ENCODE measurements around the gene CECR2. TPM values are rescaled to one million over a fixed set of nuclear protein-coding genes. Genes with fewer than 3 reads are reported as not detected.

The CECR2 gene
- total RNA-seq, 1 donor from 2014 or later = 5.3 TPM

- peak; percentile 44 for DNase-seq (ENCODE audit: low read depth)
Measured at GRCh38 chr22:17366830-17367229, 2.4 kb upstream of the CECR2 start.

- no peak for DNase-seq (ENCODE audit: low read depth)
Measured at GRCh38 chr22:17368144-17368543, 1.1 kb upstream of the CECR2 start.

GRCh38 chr22:17368554-17369438, 464 bp upstream of the CECR2 start:
- DNase-seq (ENCODE audit: low read depth) = peak; percentile 76

GRCh38 chr22:17370026-17370765, 936 bp downstream of the CECR2 start:
- peak; percentile 26 for DNase-seq (ENCODE audit: low read depth)

- DNase-seq (ENCODE audit: low read depth) = peak; percentile 15
Measured at GRCh38 chr22:17370766-17371432, 1.6 kb downstream of the CECR2 start.

GRCh38 chr22:17371448-17371847, 2.2 kb downstream of the CECR2 start:
- no peak for DNase-seq (ENCODE audit: low read depth)

GRCh38 chr22:17373855-17374254, 4.6 kb downstream of the CECR2 start:
- no peak for DNase-seq (ENCODE audit: low read depth)

GRCh38 chr22:17375914-17376614, 6.8 kb downstream of the CECR2 start:
- no peak for DNase-seq (ENCODE audit: low read depth)

GRCh38 chr22:17376950-17377349, 7.7 kb downstream of the CECR2 start:
- no peak for DNase-seq (ENCODE audit: low read depth)

- no peak for DNase-seq (ENCODE audit: low read depth)
Measured at GRCh38 chr22:17379944-17380343, 10.7 kb downstream of the CECR2 start.

GRCh38 chr22:17380359-17381087, 11.3 kb downstream of the CECR2 start:
- DNase-seq (ENCODE audit: low read depth) = no peak

- DNase-seq (ENCODE audit: low read depth) = no peak
Measured at GRCh38 chr22:17381192-17381913, 12.1 kb downstream of the CECR2 start.

GRCh38 chr22:17384612-17385330, 15.5 kb downstream of the CECR2 start:
- no peak for DNase-seq (ENCODE audit: low read depth)

GRCh38 chr22:17387356-17387755, 18.1 kb downstream of the CECR2 start:
- no peak for DNase-seq (ENCODE audit: low read depth)

- DNase-seq (ENCODE audit: low read depth) = no peak
Measured at GRCh38 chr22:17388235-17388634, 19.0 kb downstream of the CECR2 start.

- DNase-seq (ENCODE audit: low read depth) = no peak
Measured at GRCh38 chr22:17390087-17390486, 20.8 kb downstream of the CECR2 start.

- no peak for DNase-seq (ENCODE audit: low read depth)
Measured at GRCh38 chr22:17396516-17396915, 27.3 kb downstream of the CECR2 start.

GRCh38 chr22:17397756-17398547, 28.7 kb downstream of the CECR2 start:
- DNase-seq (ENCODE audit: low read depth) = no peak
